Measurements from ENCODE around the gene CREG1.
A peak's percentile ranks its signal among the peaks of the same experiment; 100 is the strongest.

Gene CREG1

DNA sequence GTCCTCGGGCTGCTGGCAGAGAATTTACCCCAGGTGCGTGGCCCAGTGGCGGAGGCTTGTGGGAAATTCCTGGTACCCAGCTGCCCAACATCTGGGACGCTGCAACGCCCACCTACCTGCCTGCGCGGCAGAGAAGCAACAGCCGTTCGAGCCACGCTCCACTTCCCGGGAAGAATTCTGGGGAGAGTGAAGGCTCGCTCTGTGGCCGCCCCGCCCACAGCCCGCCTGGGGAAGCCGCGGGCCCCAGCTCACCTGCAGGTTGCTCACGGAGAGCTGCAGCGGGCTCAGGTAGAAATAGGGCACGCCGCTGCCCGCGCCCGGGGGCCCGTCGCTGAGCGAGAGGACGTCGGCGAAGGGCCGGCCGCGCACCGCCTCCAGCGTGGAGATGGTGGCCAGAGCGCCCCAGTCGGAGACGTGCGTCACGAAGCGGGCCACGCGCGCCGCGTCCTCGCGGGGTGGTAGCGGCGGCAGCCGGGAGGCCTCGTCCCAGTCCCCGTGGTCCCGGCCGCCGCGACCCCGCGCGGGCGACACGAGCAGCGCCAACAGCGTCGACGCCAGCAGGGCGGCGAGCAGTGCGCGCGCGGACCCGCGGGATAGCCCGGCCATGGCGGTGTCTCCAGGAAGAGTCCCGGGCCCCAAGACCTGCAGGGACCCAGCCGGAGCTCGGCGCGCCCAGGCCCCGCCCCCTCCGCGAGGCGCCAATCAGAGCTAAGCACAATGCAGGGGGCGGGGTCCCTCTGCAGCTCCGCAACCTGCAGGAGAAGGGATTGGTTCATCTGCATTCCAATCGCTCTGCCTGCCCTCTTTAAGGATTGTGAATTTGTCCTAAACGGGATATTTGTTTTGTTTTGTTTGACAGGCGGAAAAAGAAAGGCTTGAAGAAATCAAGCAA, at the start of gene CREG1:
CREG1 (minus strand) TSS at position 627 of the 892 bp plus-strand sequence.
- TF ChIP-seq, protein P1, sequence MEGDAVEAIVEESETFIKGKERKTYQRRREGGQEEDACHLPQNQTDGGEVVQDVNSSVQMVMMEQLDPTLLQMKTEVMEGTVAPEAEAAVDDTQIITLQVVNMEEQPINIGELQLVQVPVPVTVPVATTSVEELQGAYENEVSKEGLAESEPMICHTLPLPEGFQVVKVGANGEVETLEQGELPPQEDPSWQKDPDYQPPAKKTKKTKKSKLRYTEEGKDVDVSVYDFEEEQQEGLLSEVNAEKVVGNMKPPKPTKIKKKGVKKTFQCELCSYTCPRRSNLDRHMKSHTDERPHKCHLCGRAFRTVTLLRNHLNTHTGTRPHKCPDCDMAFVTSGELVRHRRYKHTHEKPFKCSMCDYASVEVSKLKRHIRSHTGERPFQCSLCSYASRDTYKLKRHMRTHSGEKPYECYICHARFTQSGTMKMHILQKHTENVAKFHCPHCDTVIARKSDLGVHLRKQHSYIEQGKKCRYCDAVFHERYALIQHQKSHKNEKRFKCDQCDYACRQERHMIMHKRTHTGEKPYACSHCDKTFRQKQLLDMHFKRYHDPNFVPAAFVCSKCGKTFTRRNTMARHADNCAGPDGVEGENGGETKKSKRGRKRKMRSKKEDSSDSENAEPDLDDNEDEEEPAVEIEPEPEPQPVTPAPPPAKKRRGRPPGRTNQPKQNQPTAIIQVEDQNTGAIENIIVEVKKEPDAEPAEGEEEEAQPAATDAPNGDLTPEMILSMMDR (IDR thresholded peaks at IDR 0.05), result no peak; the same call in 1 of the 2 replicates

DNA sequence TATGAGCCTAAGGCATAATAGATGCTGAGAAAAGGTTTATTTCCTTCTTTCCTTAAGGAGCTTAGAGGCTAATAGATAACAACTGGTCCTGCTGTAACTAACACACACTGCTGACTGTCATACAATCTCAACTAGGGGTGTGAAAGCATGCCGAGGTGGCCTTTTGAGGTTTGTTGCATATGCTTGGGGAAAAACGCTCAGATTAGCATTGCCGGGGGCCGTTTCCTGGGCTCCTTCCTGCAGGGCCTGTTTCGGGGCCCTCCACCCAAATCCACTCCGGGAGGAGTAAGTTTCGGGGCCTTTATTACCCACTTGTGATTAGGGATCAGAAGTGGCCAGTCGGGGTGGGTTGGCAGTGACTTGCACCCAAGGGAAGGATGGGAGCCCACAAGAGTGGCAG, 49.3 kb upstream of the CREG1 start:
- TF ChIP-seq, protein P1 (IDR thresholded peaks at IDR 0.05), result no peak

DNA sequence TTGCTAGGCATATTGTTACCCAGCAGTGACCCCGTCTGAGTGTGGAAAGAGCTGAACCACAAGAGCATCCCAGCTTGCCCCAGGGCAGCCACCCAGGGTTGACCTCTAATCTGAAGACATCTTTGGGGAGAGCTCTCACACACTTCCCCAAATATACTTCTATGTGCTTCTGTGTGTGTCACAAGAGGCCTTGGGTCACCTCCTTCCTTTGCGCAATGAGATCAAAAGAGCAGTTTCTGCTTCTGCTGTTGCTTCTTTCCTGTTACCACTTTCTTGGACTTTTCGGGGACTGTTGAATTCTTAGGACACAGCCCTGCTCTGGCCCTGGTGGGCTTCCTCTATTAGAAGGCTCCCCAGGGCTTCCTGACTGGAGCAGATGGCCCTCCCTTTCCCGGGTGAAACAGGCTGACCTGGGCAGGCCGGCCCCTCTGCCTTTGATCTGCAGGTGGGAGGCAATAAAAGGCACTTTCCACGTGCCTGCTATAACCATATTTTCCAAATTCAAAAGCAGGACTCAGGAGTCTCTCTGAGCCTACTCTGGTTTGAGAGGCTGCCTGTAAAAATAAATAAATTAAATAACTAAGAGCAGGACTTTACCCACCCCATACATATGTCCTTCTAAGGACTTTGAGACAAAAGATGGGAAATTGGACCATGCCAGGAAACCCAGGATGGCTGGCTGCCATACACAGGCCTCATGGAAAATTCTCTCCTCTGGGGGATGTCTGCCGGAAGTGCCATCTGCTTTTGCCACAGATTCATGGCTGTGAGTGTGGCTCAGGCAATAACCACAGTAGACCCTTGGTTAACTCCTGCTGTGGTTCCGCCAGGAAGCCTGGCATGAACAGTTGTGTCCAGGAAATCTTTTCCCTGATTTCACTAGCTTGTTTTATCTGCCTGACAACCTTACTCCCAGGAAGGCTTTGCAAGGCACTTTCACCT, 48.2 kb upstream of the CREG1 start:
- TF ChIP-seq, protein P1 (IDR thresholded peaks at IDR 0.05), result no peak

DNA sequence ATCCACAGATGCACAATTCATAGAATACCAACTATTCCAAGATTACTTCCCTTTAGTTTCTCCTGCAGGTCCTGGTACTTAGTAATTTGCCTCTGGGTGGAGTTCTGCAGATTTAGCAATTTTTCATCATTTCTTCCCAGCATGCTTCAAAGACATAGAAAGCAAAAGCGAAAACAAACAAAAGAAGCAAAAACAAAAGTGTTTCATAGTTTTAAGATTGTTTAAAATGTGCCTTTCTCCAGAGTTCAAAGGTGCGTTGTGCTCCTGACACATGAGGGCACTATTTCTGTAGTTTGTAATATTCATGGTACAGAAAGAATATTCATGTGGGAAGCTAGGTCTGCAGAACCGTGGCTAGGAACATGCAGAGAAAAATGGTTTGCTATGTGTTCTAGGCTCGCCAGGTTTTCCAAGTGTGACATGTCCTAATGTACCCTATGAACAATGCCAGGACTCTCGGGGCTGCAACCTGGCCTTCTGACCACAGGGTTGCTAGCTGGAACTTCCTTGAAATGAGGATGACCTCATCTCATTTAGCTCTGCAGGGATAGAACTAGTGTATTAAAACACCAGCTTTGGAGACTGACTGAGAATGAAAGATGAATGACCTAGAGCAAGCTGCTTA, 46.5 kb upstream of the CREG1 start:
- TF ChIP-seq, protein P1 (IDR thresholded peaks at IDR 0.05), result peak; percentile 88

DNA sequence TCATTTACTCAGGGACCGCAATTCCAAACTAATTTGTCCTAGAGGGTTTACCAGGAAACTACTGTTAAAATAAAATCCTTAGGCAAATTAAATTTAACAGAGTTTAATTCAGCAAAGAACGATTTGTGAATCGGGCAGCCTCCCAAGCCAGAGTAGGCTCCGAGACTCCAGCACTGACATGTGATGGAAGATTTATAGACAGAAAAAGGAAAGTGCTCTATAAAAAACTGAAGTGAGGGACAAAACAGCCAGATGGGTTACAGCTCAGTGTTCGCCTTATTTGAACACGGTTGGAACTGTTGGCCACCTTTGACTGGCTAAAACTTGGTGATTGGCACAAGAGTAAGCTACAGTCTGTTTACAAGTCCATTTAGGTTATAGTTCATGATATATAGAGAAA, 41.3 kb upstream of the CREG1 start:
- TF ChIP-seq, protein P1 (IDR thresholded peaks at IDR 0.05), result no peak

DNA sequence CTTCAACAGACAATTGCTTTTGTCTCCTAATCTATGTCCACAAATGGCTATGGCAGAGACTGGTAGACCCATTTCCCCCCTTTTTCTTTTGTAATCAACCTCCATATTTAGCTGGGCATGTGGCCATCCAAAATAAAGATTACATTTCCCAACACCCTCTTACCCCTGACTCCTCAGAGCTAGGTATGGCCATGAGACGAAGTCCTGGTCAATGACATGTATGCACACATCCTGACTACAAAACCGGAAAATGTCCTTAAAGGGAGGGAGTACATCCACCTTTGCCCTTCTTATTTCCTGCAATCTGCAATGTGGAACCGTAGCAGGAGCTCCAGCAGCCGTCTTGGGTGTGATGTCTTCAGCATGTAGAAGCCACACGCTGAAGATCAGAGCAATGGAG, 40.3 kb upstream of the CREG1 start:
- TF ChIP-seq, protein P1 (IDR thresholded peaks at IDR 0.05), result no peak

DNA sequence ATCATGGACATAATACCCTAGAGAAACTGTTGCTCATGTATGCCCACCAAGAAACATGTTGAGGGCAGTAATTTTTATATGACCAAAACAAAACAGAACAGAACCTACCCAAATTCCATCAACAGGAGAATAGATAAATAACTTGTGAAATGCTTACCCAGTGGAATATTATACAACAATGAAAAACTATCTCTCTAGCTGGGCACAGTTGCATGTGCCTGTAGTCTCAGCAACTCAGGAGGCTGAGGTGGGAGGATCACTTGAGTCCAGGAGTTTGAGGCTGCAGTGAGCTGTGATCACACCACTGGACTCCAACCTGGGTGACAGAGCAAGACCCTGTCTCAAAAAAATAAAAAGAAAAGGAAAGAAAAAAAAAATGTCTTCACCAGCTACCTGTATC, 38.9 kb upstream of the CREG1 start:
- TF ChIP-seq, protein P1 (IDR thresholded peaks at IDR 0.05), result no peak

Data from LNCAP (cell line).